Measurements from ENCODE around the gene TMOD2.

TMOD2 gene

DNA sequence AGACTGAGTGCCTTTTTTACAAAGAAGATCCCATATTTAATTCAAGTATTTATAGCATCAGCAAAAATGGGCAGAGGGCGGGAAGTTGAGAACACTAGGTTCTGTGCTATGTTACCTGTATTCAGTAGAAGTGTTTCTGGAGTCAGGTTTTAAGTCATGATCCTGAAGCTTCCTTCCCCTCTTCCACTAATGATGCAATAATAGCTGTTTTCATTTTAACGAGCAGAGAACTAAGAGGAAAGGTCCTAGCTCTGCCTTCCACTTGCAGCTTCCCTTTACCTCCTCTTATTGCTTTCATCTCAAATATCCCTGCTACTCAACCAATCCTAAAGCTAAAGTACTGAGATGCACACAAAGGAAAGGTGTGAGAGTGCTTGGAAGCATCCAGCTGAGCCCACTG lies 61.2 kb downstream of the TMOD2 start:
- H3K27me3 ChIP-seq (ENCODE audit: control insufficient read depth, insufficient read depth, low read length): no peaks in the 10 kb centered on the region
- TF ChIP-seq CTCF (IDR thresholded peaks at IDR 0.05): no peak
- no peaks in the 10 kb centered on the region for H3K79me2 ChIP-seq
- peaks cover 2% of the 10 kb centered on the region for H3K4me1 ChIP-seq
- no peak overlapping the region for H3K27ac ChIP-seq
- H3K9me3 ChIP-seq (ENCODE audit: control insufficient read depth, low read length): no peaks in the 10 kb centered on the region
- H3K4me3 ChIP-seq (ENCODE audit: low read depth, low read length): no peak overlapping the region
- no peaks in the 10 kb centered on the region for H3K36me3 ChIP-seq (ENCODE audit: control insufficient read depth, insufficient read depth, low read length)
- no peak overlapping the region for H3K9ac ChIP-seq
- H2AFZ ChIP-seq: no peak overlapping the region
- H3K4me2 ChIP-seq (ENCODE audit: low read length): no peak overlapping the region

DNA sequence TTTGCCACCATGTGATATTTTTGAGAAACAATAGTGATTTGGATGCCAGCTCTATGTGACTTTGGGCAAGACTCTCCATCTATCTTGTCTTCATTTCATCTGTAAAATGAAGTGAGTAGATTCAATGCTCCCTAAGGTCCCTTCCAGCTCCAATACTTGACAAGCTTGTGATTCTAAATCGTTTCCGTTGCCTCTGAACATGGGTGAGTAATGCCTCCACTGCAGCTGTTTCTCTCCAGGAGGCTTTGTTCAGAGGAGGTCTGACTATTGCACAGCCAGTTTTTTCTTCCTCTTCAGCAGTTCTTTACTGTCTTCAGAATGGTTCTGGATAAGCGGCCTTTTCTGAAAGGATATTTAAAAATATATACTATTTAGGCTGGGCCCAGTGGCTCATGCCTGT lies 63.2 kb downstream of the TMOD2 start:
- Histone ChIP-seq H3K79me2 (no peaks in the 10 kb centered on the region), H3K4me3 (ENCODE audit: low read depth, low read length) (no peak overlapping the region), H3K27ac (no peak overlapping the region), H3K4me1 (peaks cover 2% of the 10 kb centered on the region), H2AFZ (no peak overlapping the region), H3K27me3 (ENCODE audit: control insufficient read depth, insufficient read depth, low read length) (no peaks in the 10 kb centered on the region), H3K9me3 (ENCODE audit: control insufficient read depth, low read length) (no peaks in the 10 kb centered on the region), H3K9ac (no peak overlapping the region), H3K4me2 (ENCODE audit: low read length) (no peak overlapping the region), H3K36me3 (ENCODE audit: control insufficient read depth, insufficient read depth, low read length) (no peaks in the 10 kb centered on the region)
- no peak for TF ChIP-seq CTCF (IDR thresholded peaks at IDR 0.05)

DNA sequence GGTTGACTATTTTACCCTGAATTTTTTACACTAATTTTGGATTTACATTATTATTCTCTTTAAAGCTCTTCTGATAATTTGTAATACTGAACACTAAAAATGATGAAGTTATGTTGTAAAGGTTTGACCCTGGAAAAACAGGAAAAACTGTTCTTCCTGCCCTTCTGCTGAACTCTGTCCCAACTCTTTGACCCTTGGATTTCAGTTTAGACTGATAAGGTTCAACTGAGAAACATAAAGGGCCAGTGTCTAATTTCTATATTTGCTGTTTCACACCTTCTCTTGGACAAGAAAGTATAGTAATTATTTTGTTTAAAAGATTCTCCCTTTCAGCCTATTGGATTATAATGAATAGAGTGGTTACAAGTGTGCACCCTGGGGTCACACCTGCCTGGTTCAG lies 65.2 kb downstream of the TMOD2 start:
- no peak overlapping the region for H3K4me3 ChIP-seq (ENCODE audit: low read depth, low read length)
- H3K9ac ChIP-seq: no peak overlapping the region
- no peaks in the 10 kb centered on the region for H3K36me3 ChIP-seq (ENCODE audit: control insufficient read depth, insufficient read depth, low read length)
- no peak overlapping the region for H2AFZ ChIP-seq
- H3K27me3 ChIP-seq (ENCODE audit: control insufficient read depth, insufficient read depth, low read length): no peaks in the 10 kb centered on the region
- H3K79me2 ChIP-seq: no peaks in the 10 kb centered on the region
- H3K9me3 ChIP-seq (ENCODE audit: control insufficient read depth, low read length): no peaks in the 10 kb centered on the region
- H3K4me1 ChIP-seq: peaks cover 2% of the 10 kb centered on the region
- no peak overlapping the region for H3K27ac ChIP-seq
- no peak for TF ChIP-seq CTCF (IDR thresholded peaks at IDR 0.05)
- no peak overlapping the region for H3K4me2 ChIP-seq (ENCODE audit: low read length)

GRCh38 chr15:51818150-51818549 lies 66.8 kb downstream of the TMOD2 start:
- no peaks in the 10 kb centered on the region for H3K9me3 ChIP-seq (ENCODE audit: control insufficient read depth, low read length)
- no peak overlapping the region for H2AFZ ChIP-seq
- no peak overlapping the region for H3K27ac ChIP-seq
- no peak for TF ChIP-seq CTCF (IDR thresholded peaks at IDR 0.05)
- H3K27me3 ChIP-seq (ENCODE audit: control insufficient read depth, insufficient read depth, low read length): no peaks in the 10 kb centered on the region
- no peak overlapping the region for H3K4me3 ChIP-seq (ENCODE audit: low read depth, low read length)
- peaks cover 1% of the 10 kb centered on the region for H3K4me1 ChIP-seq
- H3K79me2 ChIP-seq: no peaks in the 10 kb centered on the region
- no peak overlapping the region for H3K4me2 ChIP-seq (ENCODE audit: low read length)
- no peak overlapping the region for H3K9ac ChIP-seq
- no peaks in the 10 kb centered on the region for H3K36me3 ChIP-seq (ENCODE audit: control insufficient read depth, insufficient read depth, low read length)

- H3K9ac ChIP-seq: no peak overlapping the region
- H3K4me2 ChIP-seq (ENCODE audit: low read length): no peak overlapping the region
- no peaks in the 10 kb centered on the region for H3K9me3 ChIP-seq (ENCODE audit: control insufficient read depth, low read length)
- H3K27ac ChIP-seq: no peak overlapping the region
- H3K79me2 ChIP-seq: peaks cover 3% of the 10 kb centered on the region
- no peak overlapping the region for H2AFZ ChIP-seq
- H3K27me3 ChIP-seq (ENCODE audit: control insufficient read depth, insufficient read depth, low read length): no peaks in the 10 kb centered on the region
- no peak overlapping the region for H3K4me3 ChIP-seq (ENCODE audit: low read depth, low read length)
- H3K4me1 ChIP-seq: no peaks in the 10 kb centered on the region
- no peaks in the 10 kb centered on the region for H3K36me3 ChIP-seq (ENCODE audit: control insufficient read depth, insufficient read depth, low read length)
- TF ChIP-seq CTCF (IDR thresholded peaks at IDR 0.05): no peak
Measured at GRCh38 chr15:51825698-51826097, 74.3 kb downstream of the TMOD2 start.
